HepG2 (cell line): Measurements from ENCODE around the gene PRADC1. TPM values are rescaled to one million over a fixed set of nuclear protein-coding genes. Genes with fewer than 3 reads are reported as not detected.
A peak's percentile ranks its signal among the peaks of the same experiment; 100 is the strongest.

ENCODE experiments used
- ARHGAP35 ChIP-seq: sonication (generic); formaldehyde crosslinking; IDR thresholded peaks from 2 replicates; pipeline ENCODE4 v1.9.0; 2022; ENCODE audit warnings: mild to moderate bottlenecking, inconsistent platforms, moderate library complexity, missing genetic modification reagents, borderline replicate concordance
- ELF1 ChIP-seq: sonication (generic); formaldehyde crosslinking; IDR thresholded peaks from 2 replicates; pipeline ENCODE4 v1.4.0; 2020; ENCODE audit warnings: missing genetic modification reagents
- HNF4G ChIP-seq, 2 experiments: sonication (generic) in 1 of 2; formaldehyde crosslinking in 1 of 2; IDR thresholded peaks; 2 replicates each; pipeline versions ENCODE4 v1.4.0 to v1.6.1; 2011 to 2020; ENCODE audit warnings: borderline replicate concordance in 2 of 2, low read depth in 2 of 2, mild to moderate bottlenecking in 2 of 2, low read length in 1 of 2, missing genetic modification reagents in 1 of 2, moderate library complexity in 1 of 2
- ISL2 ChIP-seq: sonication (generic); formaldehyde crosslinking; IDR thresholded peaks from 2 replicates; pipeline ENCODE4 v1.5.0; 2020; ENCODE audit warnings: missing genetic modification reagents
- MBD4 ChIP-seq: IDR thresholded peaks from 2 replicates; pipeline ENCODE4 v1.6.1; 2012; ENCODE audit warnings: low read length, inconsistent platforms, borderline replicate concordance
- RNF2 ChIP-seq: fragments of 450-650 bp; conservative IDR thresholded peaks from 2 replicates; pipeline ENCODE4 v1.6.1; 2016; ENCODE audit warnings: low read depth
- TEAD3 ChIP-seq: optimal IDR thresholded peaks from 2 replicates; pipeline ENCODE3; 2016; ENCODE audit warnings: borderline replicate concordance
- ZNF260 ChIP-seq: sonication (generic); formaldehyde crosslinking; IDR thresholded peaks from 2 replicates; pipeline ENCODE4 v1.4.0; 2020; ENCODE audit warnings: missing genetic modification reagents, low read depth, mild to moderate bottlenecking, borderline replicate concordance
- polyA plus RNA-seq, 8 experiments: library from polyadenylated mRNA; depleted of rRNA in 3 of 8; stranded (reverse) in 7 of 8; unstranded in 1 of 8; fragments of >200 nt; fragmentation: Illumina TruSeq in 4 of 8; extraction: Trizol in 4 of 8; gene quantifications; 2 replicates each; pipeline versions ENCODE4 v1.2.1 to v1.2.3, GENCODE V29; 2011 to 2016; ENCODE audit warnings: low read depth in 4 of 8, missing spikeins in 1 of 8, mixed read lengths in 1 of 8; ENCODE audit not compliant: insufficient read depth in 1 of 8
- total RNA-seq, 5 experiments: library from RNA; depleted of rRNA; stranded (reverse); fragments of >200 nt; fragmentation: Illumina TruSeq; extraction: Trizol; gene quantifications; 2 replicates each; pipeline ENCODE4 v1.2.3, GENCODE V29; 2016; ENCODE audit warnings: low read depth in 1 of 5
- TF ChIP-seq, protein P1 (sequence below): sonication (generic); formaldehyde crosslinking; IDR thresholded peaks from 2 replicates; pipeline ENCODE4 v1.4.0; 2020; ENCODE audit warnings: missing genetic modification reagents
- TF ChIP-seq, protein P2 (sequence below): sonication (generic); formaldehyde crosslinking; conservative IDR thresholded peaks from 2 replicates; pipeline ENCODE4 v1.4.0; 2020; ENCODE audit warnings: missing genetic modification reagents
- TF ChIP-seq, protein P3 (sequence below): sonication (generic); formaldehyde crosslinking; IDR thresholded peaks from 2 replicates; pipeline ENCODE4 v1.4.0; 2020; ENCODE audit warnings: missing genetic modification reagents, borderline replicate concordance
- TF ChIP-seq, protein P4 (sequence below): sonication (generic); formaldehyde crosslinking; IDR thresholded peaks from 2 replicates; pipeline ENCODE4 v1.8.1; 2022; ENCODE audit warnings: low read depth, mild to moderate bottlenecking, missing genetic modification reagents
- TF ChIP-seq, protein P5 (sequence below): sonication (generic); formaldehyde crosslinking; IDR thresholded peaks from 2 replicates; pipeline ENCODE4 v1.8.0; 2022; ENCODE audit warnings: mild to moderate bottlenecking, missing genetic modification reagents

PRADC1 gene
- total and polyA plus RNA-seq, 2 of the 13 experiments (the other 11 are each of a cell fraction or from before 2014, with no cell fraction given) = 12.1 to 37.2 TPM

DNA sequence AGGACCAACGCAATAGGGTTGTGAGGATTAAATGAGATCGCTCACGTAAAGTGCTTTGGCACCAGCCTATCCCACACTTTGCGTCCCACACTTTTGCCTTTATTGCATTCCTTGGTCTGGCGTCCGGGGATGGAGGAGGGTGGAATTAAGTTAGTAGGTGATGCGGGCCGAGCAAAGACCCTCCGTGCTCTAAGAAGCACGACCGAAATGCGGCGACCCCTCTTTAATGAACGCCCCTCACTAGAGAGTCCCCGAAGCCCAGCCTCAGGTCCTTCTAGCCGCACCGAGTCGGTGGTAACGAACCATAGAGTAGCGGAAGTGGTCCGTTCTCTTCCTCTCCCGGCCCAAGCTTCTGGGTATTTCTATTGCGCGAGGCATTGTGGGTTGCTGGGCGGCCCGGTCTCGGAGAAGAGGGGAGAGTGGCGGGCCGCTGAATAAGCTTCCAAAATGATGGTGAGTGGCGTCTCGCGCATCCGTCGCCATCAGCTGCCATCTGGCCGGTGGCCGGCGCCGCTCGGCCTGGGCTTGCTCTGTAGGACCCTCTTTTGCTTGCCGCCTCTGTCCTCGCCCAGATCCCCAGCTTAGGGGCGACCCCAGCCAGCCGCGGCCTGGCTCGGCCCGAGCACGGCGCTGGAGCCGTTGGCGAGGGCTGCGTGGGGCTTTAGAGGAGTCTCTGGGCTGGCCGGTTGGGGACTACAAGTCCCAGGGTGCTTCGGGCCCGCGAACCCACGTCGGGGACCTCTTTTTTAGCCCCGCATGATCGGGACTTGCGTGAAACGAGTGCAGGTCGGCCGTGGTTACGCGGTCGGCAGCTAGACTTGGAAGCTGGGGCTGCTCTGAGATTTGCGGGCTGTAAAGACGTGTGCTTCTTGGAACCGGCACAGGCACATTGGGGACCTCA, 1.1 kb upstream of the PRADC1 start, which contains the start of gene CCT7 (continued):
- TF ChIP-seq ZNF260 (0 out of 2 replicates have a peak, but pooled peaks have one; percentile 45), ARHGAP35 (CRISPR knock-in tag) (peak; percentile 78; the same call in 1 of the 2 replicates), TEAD3 (CRISPR knock-in tag) (peak; percentile 63), RNF2 (peak; percentile 67; the same call in 1 of the 2 replicates), HNF4G (IDR thresholded peaks at IDR 0.05; ENCODE audit: borderline replicate concordance, low read depth, low read length) (no peak), HNF4G (CRISPR knock-in tag; IDR thresholded peaks at IDR 0.05; ENCODE audit: borderline replicate concordance, low read depth) (peak; percentile 55; the same call in 1 of the 2 replicates), MBD4 (no peak), ELF1 (CRISPR knock-in tag) (peak; percentile 91), ISL2 (peak; percentile 92)
- TF ChIP-seq, protein P1, sequence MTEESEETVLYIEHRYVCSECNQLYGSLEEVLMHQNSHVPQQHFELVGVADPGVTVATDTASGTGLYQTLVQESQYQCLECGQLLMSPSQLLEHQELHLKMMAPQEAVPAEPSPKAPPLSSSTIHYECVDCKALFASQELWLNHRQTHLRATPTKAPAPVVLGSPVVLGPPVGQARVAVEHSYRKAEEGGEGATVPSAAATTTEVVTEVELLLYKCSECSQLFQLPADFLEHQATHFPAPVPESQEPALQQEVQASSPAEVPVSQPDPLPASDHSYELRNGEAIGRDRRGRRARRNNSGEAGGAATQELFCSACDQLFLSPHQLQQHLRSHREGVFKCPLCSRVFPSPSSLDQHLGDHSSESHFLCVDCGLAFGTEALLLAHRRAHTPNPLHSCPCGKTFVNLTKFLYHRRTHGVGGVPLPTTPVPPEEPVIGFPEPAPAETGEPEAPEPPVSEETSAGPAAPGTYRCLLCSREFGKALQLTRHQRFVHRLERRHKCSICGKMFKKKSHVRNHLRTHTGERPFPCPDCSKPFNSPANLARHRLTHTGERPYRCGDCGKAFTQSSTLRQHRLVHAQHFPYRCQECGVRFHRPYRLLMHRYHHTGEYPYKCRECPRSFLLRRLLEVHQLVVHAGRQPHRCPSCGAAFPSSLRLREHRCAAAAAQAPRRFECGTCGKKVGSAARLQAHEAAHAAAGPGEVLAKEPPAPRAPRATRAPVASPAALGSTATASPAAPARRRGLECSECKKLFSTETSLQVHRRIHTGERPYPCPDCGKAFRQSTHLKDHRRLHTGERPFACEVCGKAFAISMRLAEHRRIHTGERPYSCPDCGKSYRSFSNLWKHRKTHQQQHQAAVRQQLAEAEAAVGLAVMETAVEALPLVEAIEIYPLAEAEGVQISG (CRISPR knock-in tag) = peak; percentile 99
- TF ChIP-seq, protein P2, sequence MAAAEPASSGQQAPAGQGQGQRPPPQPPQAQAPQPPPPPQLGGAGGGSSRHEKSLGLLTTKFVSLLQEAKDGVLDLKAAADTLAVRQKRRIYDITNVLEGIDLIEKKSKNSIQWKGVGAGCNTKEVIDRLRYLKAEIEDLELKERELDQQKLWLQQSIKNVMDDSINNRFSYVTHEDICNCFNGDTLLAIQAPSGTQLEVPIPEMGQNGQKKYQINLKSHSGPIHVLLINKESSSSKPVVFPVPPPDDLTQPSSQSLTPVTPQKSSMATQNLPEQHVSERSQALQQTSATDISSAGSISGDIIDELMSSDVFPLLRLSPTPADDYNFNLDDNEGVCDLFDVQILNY (CRISPR knock-in tag) = no peak; the same call in 1 of the 2 replicates
- TF ChIP-seq, protein P3, sequence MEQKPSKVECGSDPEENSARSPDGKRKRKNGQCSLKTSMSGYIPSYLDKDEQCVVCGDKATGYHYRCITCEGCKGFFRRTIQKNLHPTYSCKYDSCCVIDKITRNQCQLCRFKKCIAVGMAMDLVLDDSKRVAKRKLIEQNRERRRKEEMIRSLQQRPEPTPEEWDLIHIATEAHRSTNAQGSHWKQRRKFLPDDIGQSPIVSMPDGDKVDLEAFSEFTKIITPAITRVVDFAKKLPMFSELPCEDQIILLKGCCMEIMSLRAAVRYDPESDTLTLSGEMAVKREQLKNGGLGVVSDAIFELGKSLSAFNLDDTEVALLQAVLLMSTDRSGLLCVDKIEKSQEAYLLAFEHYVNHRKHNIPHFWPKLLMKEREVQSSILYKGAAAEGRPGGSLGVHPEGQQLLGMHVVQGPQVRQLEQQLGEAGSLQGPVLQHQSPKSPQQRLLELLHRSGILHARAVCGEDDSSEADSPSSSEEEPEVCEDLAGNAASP = peak; percentile 83
- TF ChIP-seq, protein P4, sequence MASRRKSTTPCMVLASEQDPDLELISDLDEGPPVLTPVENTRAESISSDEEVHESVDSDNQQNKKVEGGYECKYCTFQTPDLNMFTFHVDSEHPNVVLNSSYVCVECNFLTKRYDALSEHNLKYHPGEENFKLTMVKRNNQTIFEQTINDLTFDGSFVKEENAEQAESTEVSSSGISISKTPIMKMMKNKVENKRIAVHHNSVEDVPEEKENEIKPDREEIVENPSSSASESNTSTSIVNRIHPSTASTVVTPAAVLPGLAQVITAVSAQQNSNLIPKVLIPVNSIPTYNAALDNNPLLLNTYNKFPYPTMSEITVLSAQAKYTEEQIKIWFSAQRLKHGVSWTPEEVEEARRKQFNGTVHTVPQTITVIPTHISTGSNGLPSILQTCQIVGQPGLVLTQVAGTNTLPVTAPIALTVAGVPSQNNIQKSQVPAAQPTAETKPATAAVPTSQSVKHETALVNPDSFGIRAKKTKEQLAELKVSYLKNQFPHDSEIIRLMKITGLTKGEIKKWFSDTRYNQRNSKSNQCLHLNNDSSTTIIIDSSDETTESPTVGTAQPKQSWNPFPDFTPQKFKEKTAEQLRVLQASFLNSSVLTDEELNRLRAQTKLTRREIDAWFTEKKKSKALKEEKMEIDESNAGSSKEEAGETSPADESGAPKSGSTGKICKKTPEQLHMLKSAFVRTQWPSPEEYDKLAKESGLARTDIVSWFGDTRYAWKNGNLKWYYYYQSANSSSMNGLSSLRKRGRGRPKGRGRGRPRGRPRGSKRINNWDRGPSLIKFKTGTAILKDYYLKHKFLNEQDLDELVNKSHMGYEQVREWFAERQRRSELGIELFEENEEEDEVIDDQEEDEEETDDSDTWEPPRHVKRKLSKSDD = no peak
- TF ChIP-seq, protein P5, sequence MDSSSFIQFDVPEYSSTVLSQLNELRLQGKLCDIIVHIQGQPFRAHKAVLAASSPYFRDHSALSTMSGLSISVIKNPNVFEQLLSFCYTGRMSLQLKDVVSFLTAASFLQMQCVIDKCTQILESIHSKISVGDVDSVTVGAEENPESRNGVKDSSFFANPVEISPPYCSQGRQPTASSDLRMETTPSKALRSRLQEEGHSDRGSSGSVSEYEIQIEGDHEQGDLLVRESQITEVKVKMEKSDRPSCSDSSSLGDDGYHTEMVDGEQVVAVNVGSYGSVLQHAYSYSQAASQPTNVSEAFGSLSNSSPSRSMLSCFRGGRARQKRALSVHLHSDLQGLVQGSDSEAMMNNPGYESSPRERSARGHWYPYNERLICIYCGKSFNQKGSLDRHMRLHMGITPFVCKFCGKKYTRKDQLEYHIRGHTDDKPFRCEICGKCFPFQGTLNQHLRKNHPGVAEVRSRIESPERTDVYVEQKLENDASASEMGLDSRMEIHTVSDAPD (CRISPR knock-in tag) = peak; percentile 88
